ENCODE measurements around the gene RSBN1L.

Gene RSBN1L

DNA sequence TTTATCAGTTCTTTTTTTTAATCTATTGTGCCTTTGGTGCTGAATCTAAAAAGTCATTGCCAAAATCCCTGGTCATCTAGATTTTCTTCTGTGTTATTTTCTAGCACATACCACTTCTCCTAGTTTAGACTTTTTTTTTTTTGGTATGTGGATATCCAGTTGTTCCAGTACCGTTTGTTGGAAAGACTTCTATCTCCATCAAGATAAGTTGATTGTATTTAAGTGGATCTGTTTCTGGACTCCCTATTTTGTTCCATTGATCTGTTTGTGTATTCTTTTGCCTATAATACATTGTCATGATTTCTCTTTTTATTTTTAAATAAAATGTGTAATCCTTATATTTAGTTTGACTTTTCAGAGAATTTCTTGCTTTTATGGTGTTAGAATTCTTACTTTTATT, 35.5 kb downstream of the RSBN1L start:
- DNase-seq (ENCODE audit: low read depth), result no peak

DNA sequence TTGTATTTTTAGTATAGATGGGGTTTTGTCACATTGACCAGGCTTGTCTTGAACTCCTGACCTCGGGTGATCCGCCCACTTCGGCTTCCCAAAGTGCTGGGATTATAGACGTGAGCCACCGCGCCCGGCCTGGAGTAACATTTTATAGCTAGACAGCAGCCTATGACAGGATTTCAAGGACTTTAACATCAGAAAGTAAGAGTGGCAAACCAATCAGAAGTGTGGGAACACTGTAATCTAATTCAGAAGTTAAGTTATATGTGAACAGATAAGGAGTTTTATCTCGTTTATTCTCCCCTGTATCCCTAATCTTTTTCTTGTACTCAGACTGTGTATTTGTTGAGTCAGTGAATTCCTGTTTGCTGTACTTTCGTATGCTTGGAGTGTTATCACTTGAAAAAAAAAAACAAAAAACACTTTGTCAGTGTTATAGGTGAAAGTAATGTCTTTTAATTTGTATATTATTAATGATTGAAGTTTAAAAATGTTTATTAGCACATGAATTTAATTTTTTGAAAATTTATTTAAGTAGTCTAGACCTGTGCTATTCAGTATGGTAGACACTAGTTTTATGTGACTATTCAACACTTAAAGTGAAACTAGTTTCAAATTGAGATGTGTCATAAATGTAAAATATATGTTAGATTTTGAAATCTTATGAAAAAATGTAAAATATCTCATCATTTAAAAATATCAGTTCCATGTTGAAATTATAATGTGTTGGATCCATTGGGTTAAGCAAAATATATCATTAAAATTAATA, 38.6 kb downstream of the RSBN1L start:
- DNase-seq (ENCODE audit: low read depth), result no peak

DNA sequence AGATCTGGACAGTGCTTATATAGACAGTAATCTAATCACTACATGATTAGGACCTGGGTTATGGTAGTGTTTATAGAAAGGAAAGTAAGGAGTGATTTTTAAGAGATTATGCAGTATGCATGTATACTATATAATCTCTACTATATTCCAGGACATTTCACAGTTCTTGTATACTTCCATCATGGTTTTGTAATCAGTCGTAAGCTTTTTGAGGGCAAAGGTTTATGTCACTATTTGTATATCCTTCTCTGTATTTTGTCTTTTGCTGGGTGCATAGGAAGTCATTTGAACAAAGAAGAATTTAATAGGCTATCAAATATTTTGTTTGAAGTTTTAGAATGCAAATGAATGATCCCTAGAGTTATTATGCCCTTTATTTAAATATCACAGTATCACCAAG, 39.2 kb downstream of the RSBN1L start:
- DNase-seq (ENCODE audit: low read depth), result no peak

DNA sequence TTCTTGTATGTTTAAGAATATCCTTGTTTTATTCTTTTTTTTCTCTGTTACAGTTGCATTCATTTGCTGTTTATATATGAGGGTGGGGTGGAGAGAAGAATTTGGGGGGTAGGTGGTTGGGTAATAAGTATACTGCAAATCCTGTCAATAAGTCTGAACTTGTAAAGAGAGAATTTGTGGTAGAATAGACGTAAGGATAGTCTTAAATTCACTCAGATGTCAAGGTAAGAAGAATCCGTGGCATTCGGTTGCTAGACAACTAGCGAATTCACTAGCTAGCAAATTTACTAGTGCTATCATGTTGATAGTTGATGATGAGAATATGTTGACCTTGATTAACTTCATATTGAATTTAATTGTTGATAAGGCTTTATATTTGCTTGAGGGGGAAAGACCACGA, 40.7 kb downstream of the RSBN1L start:
- DNase-seq (ENCODE audit: low read depth), result no peak

DNA sequence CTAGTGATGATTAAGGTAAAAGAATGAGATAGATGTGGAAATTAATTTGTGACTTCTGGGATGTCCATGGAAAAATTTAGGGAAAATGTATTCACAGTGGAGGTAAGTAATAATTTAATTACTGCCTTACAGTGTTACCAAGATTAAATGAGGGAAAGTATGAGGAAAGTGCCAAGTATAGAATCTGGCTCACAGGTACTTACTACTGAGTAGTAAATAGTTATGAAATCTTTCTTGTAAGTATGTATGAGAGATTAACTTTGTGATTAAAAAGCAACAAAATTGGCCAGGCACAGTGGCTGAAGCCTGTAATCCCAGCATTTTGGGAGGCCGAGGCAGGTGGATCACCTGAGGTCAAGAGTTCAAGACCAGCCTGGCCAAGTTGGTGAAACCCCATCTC, 42.1 kb downstream of the RSBN1L start:
- DNase-seq (ENCODE audit: low read depth), result no peak

DNA sequence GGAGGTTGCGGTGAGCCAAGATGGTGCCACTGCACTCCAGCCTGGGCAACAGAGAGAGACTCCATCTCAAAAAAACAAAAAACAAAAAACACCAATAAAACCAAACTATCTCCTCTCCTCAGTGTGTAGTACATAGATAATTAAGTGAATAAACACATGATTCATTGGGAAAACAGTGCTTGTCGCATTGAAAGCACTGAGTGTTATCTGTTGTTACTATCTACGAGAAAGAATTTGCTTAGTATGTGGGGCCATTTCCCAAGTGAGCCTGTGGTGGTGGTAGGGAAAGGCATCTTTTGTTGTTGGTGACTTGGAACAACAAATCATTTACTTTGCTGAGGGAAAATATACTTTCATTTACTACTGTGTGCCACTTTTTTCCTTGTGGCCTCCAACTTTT, 42.6 kb downstream of the RSBN1L start:
- no peak for DNase-seq (ENCODE audit: low read depth)

DNA sequence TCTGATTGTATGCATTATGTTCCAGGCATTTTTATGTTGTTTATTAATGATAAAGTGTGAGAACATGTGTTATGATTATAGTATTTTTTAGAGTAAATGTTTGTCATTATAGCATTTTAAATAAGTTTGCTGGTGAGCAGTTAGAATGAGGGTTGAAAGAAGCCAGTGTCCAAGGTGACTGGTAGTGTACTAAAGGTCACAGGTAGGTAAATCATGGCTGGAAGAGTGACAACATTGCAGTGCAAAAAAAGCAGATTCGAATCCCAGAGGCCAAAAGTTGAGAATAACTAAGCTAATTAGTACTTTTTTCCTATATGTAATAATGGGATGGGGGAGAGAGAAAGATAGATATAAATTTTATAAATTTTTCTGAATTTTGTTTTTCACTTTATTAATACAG, 44.0 kb downstream of the RSBN1L start:
- DNase-seq (ENCODE audit: low read depth), result no peak

DNA sequence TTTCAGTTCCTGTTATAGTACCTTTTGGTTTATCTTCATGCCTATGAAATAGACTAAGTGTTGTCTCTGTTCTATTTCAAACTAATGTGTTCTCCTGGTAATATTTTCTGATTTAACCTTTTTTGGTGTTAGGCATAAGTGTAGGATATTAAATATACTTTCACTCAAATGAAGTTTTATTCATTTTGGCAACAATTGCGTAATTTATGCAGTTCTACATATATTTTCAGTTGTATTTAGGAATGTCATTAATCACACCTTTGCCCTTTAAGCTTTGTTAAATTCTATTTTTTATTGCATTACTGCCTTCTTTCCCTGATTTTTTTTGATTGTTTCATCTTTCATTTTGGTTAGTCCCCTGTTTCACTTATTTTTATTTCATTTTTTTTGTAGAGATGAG, 47.3 kb downstream of the RSBN1L start:
- DNase-seq (ENCODE audit: low read depth), result no peak

DNA sequence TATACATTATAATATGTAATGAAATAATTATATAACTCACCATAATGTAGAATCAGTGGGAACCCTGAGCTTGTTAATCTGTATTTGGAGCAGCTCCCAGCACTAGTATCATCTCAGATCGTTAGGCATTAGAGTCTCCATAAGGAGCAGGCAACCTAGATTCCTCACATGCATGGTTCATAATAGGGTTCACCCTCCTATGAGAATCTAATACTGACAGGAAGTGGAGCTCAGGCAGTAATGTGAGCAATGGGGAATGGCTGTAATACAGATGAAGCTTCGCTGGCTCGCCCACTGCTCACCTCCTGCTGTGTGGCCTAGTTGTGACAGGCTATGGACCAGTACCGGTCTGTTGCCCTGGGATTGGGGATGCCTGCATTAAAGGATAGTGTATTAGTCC, 49.5 kb downstream of the RSBN1L start:
- no peak for DNase-seq (ENCODE audit: low read depth)

DNA sequence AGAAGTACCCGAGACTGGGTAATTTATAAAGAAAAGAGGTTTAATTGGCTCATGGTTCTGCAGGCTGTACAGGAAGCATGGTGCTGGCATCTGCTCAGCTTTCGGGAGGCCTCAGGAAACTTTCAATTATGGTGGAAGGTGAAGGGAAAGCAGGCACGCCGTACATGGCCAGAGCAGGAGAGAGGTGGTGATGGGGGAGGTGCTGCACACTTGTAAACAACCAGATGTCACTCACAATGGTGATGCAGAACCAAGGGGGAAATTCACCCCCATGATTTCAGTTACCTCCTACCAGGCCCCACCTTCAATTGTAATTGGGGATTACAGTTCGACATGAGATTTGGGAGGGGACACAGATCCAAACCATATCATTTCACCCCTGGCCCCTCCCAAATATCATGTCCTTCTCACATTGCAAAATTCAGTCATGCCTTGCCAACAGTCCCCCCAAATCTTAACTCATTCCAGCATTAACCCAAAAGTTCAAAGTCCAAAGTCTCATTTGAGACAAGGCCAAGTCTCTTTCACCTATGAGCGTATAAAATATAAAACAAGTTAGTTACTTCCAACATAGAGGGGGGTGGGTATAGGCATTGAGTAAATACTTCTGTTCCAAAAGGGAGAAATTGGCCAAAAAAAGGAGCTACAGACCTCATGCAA, 50.0 kb downstream of the RSBN1L start:
- DNase-seq (ENCODE audit: low read depth), result no peak

DNA sequence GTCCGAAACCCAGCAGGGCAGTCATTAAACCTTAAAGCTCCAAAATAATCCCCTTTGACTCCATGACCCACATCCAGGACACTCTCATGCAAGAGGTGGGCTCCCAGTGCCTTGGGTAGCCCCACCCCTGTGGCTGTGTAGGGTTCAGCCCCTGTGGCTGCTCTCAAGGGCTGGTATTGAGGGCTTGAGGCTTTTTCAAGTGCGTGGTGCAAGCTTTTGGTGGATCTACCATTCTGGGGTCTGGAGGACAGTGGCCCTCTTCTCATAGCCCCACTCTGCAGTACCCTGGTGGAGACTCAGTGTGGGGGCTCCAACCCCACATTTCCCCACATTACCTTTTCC, 50.5 kb downstream of the RSBN1L start:
- no peak for DNase-seq (ENCODE audit: low read depth)

DNA sequence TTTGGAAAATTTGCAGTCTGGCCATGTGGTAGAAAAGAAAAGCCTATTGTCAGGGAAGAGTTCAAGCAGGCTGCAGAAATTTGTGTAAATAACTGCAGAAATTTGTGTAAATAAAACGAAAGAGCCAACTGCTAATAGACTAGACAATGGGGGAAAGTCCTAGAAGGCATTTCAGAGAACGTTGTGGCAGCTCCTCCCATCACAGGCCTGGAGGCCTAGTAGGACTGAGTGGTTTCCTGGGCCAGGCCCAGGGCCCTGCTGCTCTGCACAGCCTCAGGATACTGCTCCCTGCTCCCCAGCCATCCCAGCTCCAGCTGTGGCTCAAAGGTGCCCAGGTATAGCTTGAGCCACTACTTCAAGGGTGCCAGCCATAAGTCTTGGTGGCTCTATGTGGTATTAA, 50.9 kb downstream of the RSBN1L start:
- DNase-seq (ENCODE audit: low read depth), result no peak

DNA sequence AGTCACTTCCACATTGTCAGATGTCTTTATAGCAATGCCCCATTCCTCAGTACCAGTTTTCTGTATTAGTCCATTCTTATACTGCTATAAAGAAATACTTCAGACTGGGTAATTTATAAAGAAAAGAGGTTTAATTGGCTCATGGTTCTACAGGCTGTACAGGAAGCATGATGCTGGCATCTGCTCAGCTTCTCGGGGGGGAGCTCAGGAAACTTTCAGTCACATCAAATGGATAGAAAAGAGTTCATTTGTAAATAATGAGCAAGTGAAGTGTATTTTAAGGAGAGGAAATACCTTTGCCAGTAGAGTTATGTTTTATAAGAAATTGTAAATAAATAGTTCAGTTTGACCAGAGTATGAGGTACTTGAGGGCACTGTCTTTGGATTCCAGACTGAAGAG, 51.5 kb downstream of the RSBN1L start:
- no peak for DNase-seq (ENCODE audit: low read depth)

DNA sequence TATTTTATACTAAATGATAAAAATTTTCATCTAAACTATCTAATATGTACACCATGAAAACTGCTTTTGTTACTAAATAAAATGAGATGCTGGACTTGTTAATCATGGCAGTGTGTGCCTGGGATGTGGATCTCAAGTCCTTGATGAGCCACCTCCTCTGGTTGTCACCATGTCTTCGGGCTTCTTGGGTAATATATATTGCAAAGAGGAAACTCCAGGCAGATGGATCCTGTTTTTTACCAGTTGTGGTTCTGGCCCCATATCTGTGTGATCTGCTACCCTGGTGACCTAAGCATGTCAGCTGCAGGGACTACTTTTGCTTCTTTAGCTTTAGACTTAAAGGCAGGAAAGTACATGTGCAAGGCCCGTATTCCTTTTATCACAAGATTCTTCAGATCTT, 55.8 kb downstream of the RSBN1L start:
- no peak for DNase-seq (ENCODE audit: low read depth)

DNA sequence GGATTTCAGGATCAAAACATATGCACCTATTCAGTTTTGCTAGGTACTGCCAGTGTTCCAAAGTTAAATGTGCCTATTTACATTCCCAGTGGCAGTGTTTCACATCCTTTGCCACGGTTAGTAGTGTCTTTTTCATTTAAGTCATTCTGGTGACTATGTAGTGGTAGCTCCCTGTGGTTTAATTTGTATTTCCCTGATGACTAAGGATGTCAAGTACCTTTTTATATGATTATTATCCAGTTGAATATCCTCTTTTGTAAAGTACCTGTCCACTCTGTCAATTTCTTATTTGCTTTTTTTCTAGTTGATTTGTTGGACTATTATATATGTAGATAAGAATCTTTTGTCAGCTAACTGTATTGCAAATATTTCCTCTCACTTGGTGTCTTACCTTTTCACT, 56.9 kb downstream of the RSBN1L start:
- no peak for DNase-seq (ENCODE audit: low read depth)

DNA sequence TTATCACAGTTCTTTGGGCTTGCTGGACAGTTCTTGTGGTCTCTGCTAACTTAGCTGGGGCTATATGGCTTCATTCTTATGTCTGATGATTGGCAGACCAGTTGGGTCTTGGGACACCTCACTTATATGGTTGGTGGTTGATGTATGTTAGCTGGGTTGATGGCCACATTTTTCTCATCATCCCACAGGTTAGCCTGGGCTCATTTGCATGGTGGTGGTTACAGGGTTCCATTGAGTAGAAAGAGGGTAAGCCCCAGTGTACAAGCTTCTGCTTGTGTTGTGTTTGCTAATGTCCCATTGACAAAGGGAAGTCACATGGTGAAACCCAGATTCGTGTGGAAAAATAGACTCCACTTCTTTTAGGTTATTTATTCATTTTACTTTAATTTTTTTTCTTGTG, 61.3 kb downstream of the RSBN1L start:
- DNase-seq (ENCODE audit: low read depth), result no peak

DNA sequence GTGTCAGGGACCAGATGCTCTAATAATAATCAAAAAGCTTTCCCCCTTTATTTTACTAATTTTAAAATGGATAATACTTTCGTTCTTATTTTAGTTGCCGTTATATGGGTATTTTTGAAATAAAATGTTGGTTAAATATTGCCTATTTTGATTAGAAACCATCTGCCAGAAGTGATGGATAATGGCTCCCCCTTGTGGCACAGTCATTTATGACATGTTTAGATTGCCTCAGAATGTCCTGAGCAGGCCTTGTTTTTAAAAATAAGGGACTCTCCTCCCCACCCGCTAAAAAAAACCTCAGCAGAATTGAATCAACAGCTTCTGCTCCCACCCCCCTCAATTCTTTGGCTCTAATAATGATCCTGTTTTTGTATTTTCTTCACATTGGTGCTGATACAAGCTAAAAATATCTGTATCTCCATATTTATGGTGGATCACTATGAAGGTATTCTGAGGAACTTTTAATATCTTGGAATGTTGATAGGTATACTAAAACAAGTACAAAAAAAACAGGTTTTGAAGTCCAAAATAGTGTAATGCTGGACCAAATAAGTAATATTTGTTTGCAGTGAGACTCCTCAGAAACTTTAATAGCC, 63.1 kb downstream of the RSBN1L start:
- DNase-seq (ENCODE audit: low read depth), result peak; percentile 37

DNA sequence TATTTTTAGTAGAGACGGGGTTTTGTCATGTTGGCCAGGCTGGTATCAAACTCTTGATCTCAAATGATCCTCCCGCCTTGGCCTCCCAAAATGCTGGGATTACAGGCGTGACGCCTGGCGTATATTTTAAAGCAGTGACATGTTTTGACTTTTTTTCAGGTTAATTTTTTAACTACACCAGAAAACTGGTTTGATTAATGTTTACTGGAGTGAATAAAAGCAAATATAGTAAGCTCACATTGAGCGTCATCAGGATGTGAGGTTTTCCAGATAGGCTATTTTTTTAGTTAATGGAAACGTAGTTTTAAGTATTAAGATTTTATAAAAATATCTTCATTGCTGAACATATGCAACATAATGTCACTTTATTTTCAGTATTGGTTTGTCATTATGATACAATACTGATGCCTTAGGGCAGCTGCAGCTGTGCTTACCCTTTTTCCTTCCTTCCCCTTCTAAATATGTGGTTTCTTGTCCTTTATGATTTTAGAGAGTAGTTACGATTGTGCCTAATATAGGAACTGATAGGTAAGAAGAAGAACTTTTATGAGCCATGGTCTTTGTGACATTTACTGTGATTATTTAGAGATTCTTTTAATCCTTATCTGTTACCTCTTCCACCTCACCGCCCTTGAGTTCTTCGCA, 64.7 kb downstream of the RSBN1L start:
- no peak for DNase-seq (ENCODE audit: low read depth)

DNA sequence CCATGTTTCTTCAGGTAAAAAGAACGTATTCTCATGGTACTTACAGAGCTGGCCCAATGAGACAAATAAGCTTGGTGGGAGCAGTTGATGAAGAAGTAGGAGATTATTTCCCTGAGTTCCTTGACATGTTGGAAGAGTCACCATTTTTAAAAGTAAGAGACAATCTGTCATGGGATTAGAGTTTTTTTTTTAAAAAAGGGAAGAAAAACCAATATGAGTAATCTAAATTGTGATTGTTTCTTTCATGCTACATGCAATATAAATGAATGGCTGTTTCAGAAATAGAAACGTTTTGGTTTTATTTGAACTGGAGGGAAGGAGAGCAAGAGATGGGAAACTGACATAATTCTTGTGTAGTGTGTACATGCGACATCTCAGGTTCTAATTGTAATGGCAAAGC, 69.2 kb downstream of the RSBN1L start:
- DNase-seq (ENCODE audit: low read depth), result no peak

DNA sequence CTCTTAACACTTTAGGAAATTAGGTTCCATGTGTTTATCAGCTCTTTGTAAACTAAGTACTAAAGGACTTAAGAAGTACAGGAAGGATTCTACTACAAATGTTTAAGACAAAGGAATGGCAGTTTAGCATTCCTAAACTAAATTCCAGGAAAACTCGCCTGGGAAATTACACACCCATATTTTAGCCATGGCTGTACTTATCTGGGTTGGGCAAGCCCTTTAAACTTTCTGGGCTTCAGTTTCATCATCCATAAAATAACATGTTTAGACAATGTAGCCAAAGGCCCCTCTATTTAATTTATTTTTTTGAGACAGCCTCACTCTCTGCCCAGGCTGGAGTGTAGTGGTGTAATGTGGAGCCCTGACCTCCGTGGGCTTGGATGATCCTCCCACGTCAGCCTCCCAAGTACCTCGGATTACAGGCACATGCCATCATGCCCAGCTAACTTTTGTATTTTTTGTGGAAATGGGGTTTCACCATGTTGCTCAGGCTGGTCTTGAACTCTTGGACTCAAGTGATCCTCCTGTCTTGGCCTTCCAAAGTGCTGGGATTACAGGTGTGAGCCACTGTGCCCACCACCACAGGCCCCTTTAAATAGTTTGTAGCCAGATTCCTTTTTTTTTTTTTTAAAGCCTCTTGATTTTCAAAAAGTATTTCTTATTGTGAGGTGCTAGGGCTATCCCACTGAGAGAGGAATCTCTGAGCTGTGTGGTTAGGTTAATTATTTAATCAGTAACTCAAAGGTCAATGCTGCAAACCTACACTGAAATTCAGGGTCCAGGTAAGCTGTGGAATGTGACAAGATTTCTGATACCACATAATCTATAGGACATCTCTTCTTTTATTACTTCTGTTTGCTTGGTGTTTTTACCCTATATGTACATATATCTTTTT, 69.9 kb downstream of the RSBN1L start:
- DNase-seq (ENCODE audit: low read depth), result no peak

DNA sequence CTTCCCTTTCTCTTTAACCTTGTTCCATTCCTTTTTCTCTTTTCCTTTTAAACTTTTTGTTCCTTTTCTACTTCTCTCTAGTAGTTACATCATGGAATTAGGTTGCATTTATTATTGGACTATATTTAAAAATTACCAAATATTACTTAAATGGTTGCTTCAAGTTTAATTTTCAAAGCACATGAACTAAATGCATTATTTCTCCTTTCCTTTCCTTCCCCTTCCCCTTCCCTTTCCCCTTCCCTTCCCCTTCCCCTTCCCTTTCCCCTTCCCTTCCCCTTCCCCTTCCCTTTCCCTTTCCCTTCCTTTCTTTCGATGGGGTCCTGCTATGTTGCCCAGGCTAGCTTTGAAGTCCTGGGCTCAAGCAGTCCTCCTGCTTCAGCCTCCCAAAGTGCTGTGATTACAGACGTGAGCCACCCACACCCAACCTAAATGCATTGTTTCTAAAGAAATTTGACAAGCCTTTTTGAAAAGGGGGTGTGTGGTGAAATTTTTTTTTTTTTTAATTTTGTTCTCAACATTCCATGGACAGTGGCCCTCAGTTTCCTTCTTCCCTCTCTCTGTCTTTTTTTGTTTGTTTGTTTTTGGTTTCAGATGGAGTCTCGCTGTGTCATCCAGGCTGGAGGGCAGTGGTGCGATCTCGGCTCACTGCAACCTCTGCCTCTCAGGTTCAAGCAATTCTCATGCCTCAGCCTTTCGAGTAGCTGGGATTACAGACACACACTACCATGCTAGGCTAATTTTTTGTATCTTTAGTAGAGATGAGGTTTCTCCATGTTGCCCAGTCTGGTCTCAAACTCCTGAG, 70.7 kb downstream of the RSBN1L start:
- DNase-seq (ENCODE audit: low read depth), result no peak
